Vagina (tissue), 2 donors: ENCODE results near the gene RAI2.

ENCODE experiments used
- POLR2A ChIP-seq, 2 donors: fragments of 450-650 bp; IDR thresholded peaks; one replicate each; pipeline ENCODE4 v1.6.1; 2017; ENCODE audit warnings: antibody characterized with exemption in 2 of 2, mild to moderate bottlenecking in 2 of 2, moderate library complexity in 2 of 2
- TF ChIP-seq, protein P1 (sequence below), 3 experiments: fragments of 450-650 bp in 2 of 3; fragments of 200-600 bp in 1 of 3; sonication (generic) in 1 of 3; IDR thresholded peaks; one replicate each; pipeline ENCODE4 v1.5.1; 2017 to 2019; ENCODE audit warnings: antibody characterized with exemption in 3 of 3, mild to moderate bottlenecking in 2 of 3, moderate library complexity in 2 of 3

DNA sequence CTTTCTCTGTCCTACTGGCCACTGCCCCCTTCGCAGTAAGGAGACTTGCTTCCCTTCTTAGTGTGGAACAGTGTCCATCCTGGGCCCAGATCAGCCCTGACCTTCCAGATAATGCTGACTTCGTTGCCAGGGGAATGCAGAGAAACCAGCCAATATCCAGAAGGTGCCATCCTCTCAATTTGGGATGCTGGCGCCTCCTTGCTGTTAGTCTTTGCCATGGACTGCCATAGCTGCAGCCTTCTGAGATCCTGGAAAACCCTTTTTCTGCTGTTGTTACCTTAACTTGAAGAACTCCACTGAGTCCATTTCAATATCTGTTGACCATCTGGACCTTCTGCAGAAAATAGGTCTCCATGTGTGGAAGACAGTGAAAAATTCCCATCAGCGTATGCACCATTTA is 21.8 kb downstream of the RAI2 start:
- TF ChIP-seq, protein P1, sequence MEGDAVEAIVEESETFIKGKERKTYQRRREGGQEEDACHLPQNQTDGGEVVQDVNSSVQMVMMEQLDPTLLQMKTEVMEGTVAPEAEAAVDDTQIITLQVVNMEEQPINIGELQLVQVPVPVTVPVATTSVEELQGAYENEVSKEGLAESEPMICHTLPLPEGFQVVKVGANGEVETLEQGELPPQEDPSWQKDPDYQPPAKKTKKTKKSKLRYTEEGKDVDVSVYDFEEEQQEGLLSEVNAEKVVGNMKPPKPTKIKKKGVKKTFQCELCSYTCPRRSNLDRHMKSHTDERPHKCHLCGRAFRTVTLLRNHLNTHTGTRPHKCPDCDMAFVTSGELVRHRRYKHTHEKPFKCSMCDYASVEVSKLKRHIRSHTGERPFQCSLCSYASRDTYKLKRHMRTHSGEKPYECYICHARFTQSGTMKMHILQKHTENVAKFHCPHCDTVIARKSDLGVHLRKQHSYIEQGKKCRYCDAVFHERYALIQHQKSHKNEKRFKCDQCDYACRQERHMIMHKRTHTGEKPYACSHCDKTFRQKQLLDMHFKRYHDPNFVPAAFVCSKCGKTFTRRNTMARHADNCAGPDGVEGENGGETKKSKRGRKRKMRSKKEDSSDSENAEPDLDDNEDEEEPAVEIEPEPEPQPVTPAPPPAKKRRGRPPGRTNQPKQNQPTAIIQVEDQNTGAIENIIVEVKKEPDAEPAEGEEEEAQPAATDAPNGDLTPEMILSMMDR (IDR thresholded peaks at IDR 0.05) = no peak
- TF ChIP-seq POLR2A (IDR thresholded peaks at IDR 0.05) = no peak
